GM19193 (cell line): ENCODE data around the gene LRRC2.

ENCODE experiments used
- POLR2A ChIP-seq: IDR thresholded peaks from 4 replicates; pipeline ENCODE4 v1.6.1; 2011; ENCODE audit not compliant: insufficient read depth, insufficient read length; ENCODE audit errors: extremely low read depth

The LRRC2 gene

GRCh38 chr3:46524008-46524407 lies 42.1 kb downstream of the LRRC2 start:
- TF ChIP-seq POLR2A = no peak

GRCh38 chr3:46523556-46523955 lies 42.5 kb downstream of the LRRC2 start:
- no peak for TF ChIP-seq POLR2A

GRCh38 chr3:46521096-46521495 lies 45.0 kb downstream of the LRRC2 start:
- no peak for TF ChIP-seq POLR2A

- TF ChIP-seq POLR2A = no peak
Measured at GRCh38 chr3:46520531-46520930, 45.6 kb downstream of the LRRC2 start.

- no peak for TF ChIP-seq POLR2A
Measured at GRCh38 chr3:46519952-46520351, 46.1 kb downstream of the LRRC2 start.

- no peak for TF ChIP-seq POLR2A
Measured at GRCh38 chr3:46517784-46518181, 48.3 kb downstream of the LRRC2 start.

GRCh38 chr3:46517016-46517783 lies 48.9 kb downstream of the LRRC2 start:
- TF ChIP-seq POLR2A = no peak

GRCh38 chr3:46516521-46516920 lies 49.6 kb downstream of the LRRC2 start:
- TF ChIP-seq POLR2A = no peak

GRCh38 chr3:46512191-46512749 lies 53.8 kb downstream of the LRRC2 start:
- TF ChIP-seq POLR2A = no peak

GRCh38 chr3:46509661-46510187 lies 56.4 kb downstream of the LRRC2 start:
- no peak for TF ChIP-seq POLR2A

- no peak for TF ChIP-seq POLR2A
Measured at GRCh38 chr3:46508850-46509591, 57.1 kb downstream of the LRRC2 start.

GRCh38 chr3:46506526-46506925 lies 59.6 kb downstream of the LRRC2 start:
- no peak for TF ChIP-seq POLR2A

GRCh38 chr3:46505953-46506352 lies 60.1 kb downstream of the LRRC2 start:
- no peak for TF ChIP-seq POLR2A

- TF ChIP-seq POLR2A = no peak
Measured at GRCh38 chr3:46504789-46505188, 61.3 kb downstream of the LRRC2 start.

- no peak for TF ChIP-seq POLR2A
Measured at GRCh38 chr3:46503200-46503874, 62.8 kb downstream of the LRRC2 start.
